Measurements from ENCODE around the gene ZNF730. TPM values are rescaled to one million over a fixed set of nuclear protein-coding genes. Genes with fewer than 3 reads are reported as not detected.

ZNF730 gene
- total RNA-seq (ENCODE audit: low replicate concordance) = 59.2 and 76.3 TPM in 2 replicates

DNA sequence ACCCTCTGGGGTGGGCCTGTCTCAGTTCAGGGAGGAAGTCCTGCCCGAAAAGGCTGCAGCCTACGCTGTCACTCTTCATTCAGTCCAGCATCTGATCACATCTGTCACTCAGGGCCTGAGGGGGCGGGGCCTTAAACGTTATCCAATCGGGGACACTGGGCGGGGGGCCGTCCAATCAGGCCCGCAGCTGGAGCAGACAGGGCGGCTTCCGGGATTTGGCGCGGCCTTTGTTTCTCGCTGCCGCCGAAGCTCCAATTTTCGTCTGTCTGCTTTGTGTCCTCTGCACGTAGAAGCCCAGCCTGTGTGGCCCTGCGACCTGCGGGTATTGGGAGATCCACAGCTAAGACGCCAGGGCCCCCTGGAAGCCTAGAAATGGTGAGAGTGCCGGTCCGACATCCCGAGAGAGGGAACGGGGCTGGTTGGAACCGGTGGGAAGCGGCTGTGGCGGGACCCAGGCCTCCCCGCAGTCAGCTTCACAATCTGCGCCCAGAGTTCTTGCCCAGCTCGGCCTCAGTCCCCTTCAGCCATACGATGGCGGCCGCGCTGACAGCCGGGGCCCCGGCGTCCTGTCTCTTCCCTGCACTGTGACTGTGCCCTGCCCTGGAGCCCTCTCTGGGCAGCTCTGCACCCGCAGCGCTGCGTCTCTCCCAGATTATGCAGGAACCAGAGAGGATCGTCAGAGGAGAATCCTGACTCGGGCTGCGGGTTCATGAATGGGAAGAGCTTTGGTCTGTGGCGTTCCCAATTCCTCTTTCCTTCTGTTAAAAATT, at the start of gene ZNF730:
TSS of gene ZNF730 (plus strand) at position 224 of the 770 bp plus-strand sequence. CDS start at position 373, 149 bp downstream.
- H3K36me3 Mint-ChIP-seq = peaks cover 30% of the 10 kb centered on the region
- no peaks in the 10 kb centered on the region for H3K27me3 Mint-ChIP-seq (ENCODE audit: insufficient read depth, low read depth)
- H3K27ac ChIP-seq = peak within 1 kb of the TSS; percentile 100
- H3K4me2 ChIP-seq = peak within 1 kb of the TSS; percentile 89
- TF ChIP-seq EZH2phosphoT487 (IDR thresholded peaks at IDR 0.05) = no peak
- TF ChIP-seq EZH2 (IDR thresholded peaks at IDR 0.05) = no peak
- TF ChIP-seq, protein P1, sequence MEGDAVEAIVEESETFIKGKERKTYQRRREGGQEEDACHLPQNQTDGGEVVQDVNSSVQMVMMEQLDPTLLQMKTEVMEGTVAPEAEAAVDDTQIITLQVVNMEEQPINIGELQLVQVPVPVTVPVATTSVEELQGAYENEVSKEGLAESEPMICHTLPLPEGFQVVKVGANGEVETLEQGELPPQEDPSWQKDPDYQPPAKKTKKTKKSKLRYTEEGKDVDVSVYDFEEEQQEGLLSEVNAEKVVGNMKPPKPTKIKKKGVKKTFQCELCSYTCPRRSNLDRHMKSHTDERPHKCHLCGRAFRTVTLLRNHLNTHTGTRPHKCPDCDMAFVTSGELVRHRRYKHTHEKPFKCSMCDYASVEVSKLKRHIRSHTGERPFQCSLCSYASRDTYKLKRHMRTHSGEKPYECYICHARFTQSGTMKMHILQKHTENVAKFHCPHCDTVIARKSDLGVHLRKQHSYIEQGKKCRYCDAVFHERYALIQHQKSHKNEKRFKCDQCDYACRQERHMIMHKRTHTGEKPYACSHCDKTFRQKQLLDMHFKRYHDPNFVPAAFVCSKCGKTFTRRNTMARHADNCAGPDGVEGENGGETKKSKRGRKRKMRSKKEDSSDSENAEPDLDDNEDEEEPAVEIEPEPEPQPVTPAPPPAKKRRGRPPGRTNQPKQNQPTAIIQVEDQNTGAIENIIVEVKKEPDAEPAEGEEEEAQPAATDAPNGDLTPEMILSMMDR (IDR thresholded peaks at IDR 0.05) = no peak
- H3K4me1 ChIP-seq = peaks cover 12% of the 10 kb centered on the region
- peaks cover 18% of the 10 kb centered on the region for H3K36me3 ChIP-seq
- H3K4me3 ChIP-seq = peak within 1 kb of the TSS; percentile 86
- no peaks in the 10 kb centered on the region for H4K20me1 ChIP-seq (ENCODE audit: low read depth)
- peaks cover 6% of the 10 kb centered on the region for H3K4me1 Mint-ChIP-seq
- H2AFZ ChIP-seq (replicated peaks) = peak within 1 kb of the TSS; percentile 67
- H3K79me2 ChIP-seq (ENCODE audit: low read depth) = peaks cover 45% of the 10 kb centered on the region
- H3K27me3 ChIP-seq = no peaks in the 10 kb centered on the region
- DNase-seq (ENCODE audit: low spot score) = peak; percentile 99
- H3K4me3 Mint-ChIP-seq = peak within 1 kb of the TSS; percentile 95
- peaks cover 31% of the 10 kb centered on the region for H3K9me3 Mint-ChIP-seq
- peak within 1 kb of the TSS; percentile 96 for H3K27ac Mint-ChIP-seq
- no peaks in the 10 kb centered on the region for H3K9me3 ChIP-seq (ENCODE audit: low read depth)
- H3F3A ChIP-seq (ENCODE audit: low read depth) = peaks cover 45% of the 10 kb centered on the region
- H3K9ac ChIP-seq = peak within 1 kb of the TSS; percentile 94

DNA sequence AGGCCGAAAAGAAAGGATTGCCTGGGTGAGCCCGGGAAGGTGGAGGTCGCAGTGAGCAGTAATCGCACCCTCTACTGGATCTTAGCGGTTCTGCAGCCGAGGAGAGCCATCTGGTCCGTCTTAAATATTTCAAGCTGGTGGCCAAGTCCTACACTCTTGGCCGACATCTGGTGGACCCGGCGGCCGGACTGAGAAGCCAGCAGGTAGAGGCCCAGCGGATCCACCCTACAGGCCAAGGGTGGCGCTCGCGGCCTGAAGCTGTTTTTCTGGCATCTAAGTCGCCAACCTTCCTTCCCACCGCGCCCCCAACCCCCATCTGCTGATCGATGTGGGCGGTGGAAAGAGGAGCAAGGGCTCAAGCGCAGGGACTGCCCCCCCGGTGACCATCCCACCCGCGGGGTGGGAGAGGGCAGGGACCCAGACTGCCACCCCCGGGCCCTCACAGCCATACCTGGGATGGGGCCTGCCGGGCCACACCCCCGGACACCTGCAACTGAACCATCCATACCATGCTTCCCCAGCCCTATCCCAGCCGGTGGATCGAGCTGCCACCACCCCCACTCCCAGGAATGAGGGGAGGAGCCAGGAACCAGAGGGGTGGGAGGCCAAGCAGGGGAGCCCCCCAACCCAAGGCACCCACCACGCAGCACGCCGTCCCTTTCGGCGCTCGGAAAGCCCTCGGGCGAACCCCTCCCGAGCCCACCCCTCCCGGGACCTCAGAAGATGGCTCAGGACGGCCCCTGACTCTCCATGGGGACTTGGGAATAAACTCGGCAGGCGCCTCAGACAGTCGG, 46.3 kb upstream of the ZNF730 start:
- H3K9ac ChIP-seq = no peak overlapping the region
- peaks cover 4% of the 10 kb centered on the region for H3K79me2 ChIP-seq (ENCODE audit: low read depth)
- H3K27ac Mint-ChIP-seq = no peak overlapping the region
- H3K4me3 Mint-ChIP-seq = no peak overlapping the region
- no peaks in the 10 kb centered on the region for H3F3A ChIP-seq (ENCODE audit: low read depth)
- DNase-seq (ENCODE audit: low spot score) = no peak
- H3K36me3 Mint-ChIP-seq = peaks cover 7% of the 10 kb centered on the region
- no peaks in the 10 kb centered on the region for H3K36me3 ChIP-seq
- no peak overlapping the region for H3K27ac ChIP-seq
- no peaks in the 10 kb centered on the region for H3K4me1 ChIP-seq
- H3K4me2 ChIP-seq = no peak overlapping the region
- no peaks in the 10 kb centered on the region for H3K27me3 ChIP-seq
- H3K9me3 Mint-ChIP-seq = peaks cover 79% of the 10 kb centered on the region
- H3K9me3 ChIP-seq (ENCODE audit: low read depth) = peaks cover 5% of the 10 kb centered on the region
- TF ChIP-seq, protein P1 (IDR thresholded peaks at IDR 0.05) = no peak
- TF ChIP-seq EZH2phosphoT487 (IDR thresholded peaks at IDR 0.05) = no peak
- TF ChIP-seq EZH2 (IDR thresholded peaks at IDR 0.05) = no peak
- no peak overlapping the region for H2AFZ ChIP-seq (replicated peaks)
- H3K4me1 Mint-ChIP-seq = no peaks in the 10 kb centered on the region
- no peak overlapping the region for H3K4me3 ChIP-seq
- peaks cover 3% of the 10 kb centered on the region for H3K27me3 Mint-ChIP-seq (ENCODE audit: insufficient read depth, low read depth)
- H4K20me1 ChIP-seq (ENCODE audit: low read depth) = no peaks in the 10 kb centered on the region

DNA sequence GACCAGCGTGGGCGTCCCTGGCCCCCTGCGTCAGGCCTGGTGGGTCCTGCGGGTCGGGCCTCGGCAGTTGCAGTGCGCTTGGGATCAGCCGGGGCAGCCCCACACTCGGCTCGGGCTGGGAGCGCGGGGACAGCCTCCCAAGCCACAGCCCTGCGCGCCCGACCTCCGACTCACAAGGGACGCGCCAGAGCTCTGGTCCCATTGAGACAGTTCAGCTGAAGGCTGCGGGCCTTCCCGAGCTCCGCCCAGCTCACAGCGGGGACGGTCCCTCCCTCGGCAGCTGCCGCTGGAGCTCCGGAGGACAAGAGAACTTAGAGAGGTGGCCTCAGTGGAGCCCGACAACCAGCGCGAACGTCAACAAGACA, 45.7 kb upstream of the ZNF730 start:
- no peak overlapping the region for H3K4me3 Mint-ChIP-seq
- no peaks in the 10 kb centered on the region for H4K20me1 ChIP-seq (ENCODE audit: low read depth)
- H3K9ac ChIP-seq = no peak overlapping the region
- no peak overlapping the region for H3K27ac Mint-ChIP-seq
- peaks cover 10% of the 10 kb centered on the region for H3K79me2 ChIP-seq (ENCODE audit: low read depth)
- no peak for DNase-seq (ENCODE audit: low spot score)
- no peak overlapping the region for H3K4me2 ChIP-seq
- H3K9me3 ChIP-seq (ENCODE audit: low read depth) = peaks cover 5% of the 10 kb centered on the region
- H3K4me1 Mint-ChIP-seq = peaks cover 3% of the 10 kb centered on the region
- H3K4me1 ChIP-seq = no peaks in the 10 kb centered on the region
- peaks cover 3% of the 10 kb centered on the region for H3F3A ChIP-seq (ENCODE audit: low read depth)
- H3K4me3 ChIP-seq = no peak overlapping the region
- H3K36me3 Mint-ChIP-seq = peaks cover 10% of the 10 kb centered on the region
- H3K9me3 Mint-ChIP-seq = peaks cover 78% of the 10 kb centered on the region
- no peak overlapping the region for H2AFZ ChIP-seq (replicated peaks)
- H3K27me3 ChIP-seq = no peaks in the 10 kb centered on the region
- no peaks in the 10 kb centered on the region for H3K36me3 ChIP-seq
- TF ChIP-seq EZH2phosphoT487 (IDR thresholded peaks at IDR 0.05) (no peak), EZH2 (IDR thresholded peaks at IDR 0.05) (no peak)
- TF ChIP-seq, protein P1 (IDR thresholded peaks at IDR 0.05) = no peak
- no peak overlapping the region for H3K27ac ChIP-seq
- peaks cover 3% of the 10 kb centered on the region for H3K27me3 Mint-ChIP-seq (ENCODE audit: insufficient read depth, low read depth)

Data from neural progenitor cell (in vitro differentiated cells).